Panc1 (cell line): ENCODE results near the gene DNAH3.

Source experiments
- CTCF ChIP-seq: fragments of 450-650 bp; IDR thresholded peaks from 2 replicates; pipeline ENCODE4 v1.5.1; 2017; ENCODE audit warnings: mild to moderate bottlenecking
- POLR2AphosphoS5 ChIP-seq: IDR thresholded peaks from 2 replicates; pipeline ENCODE4 v1.6.1; 2012; ENCODE audit warnings: mild to moderate bottlenecking, low read depth, low read length, moderate library complexity

GRCh38 chr16:20997147-20997546 is 153.5 kb downstream of the DNAH3 start:
- TF ChIP-seq CTCF (no peak), POLR2AphosphoS5 (no peak)
